ENCODE measurements around the gene KRTAP12-1.

DNA sequence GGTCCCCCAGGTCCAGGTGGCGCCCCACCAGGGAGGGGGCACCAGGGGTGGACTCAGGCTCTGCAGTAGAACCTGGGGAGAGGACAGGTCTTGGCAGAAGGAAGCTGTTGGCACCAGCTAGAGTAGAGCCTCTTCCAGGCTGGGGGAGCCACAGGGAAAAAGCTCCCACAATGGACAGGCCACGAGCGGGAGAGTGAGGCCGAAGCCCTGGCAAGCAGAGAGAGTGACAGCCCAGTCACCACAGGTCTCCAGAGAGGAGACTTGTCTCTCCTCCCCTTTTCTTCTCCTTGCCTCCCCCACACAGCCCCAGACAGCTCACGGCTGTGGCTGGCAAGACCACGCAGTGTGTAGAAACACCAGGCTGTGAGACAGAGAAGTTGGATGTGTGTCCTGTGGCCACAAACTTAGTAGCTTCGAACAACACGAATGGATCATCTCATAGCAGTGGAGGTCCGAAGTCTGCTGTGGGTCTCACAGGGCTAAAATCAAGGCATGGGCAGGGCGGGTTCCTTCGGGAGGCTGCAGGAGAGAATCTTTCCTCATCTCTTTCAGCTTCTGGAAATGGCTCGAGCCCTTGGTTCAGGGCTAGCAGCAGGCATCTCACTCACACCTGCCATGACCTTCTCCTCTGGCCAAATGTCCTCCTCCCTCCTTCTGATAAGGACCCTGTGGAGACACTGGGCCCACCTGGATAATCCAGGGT, 30.8 kb downstream of the KRTAP12-1 start:
- TF ChIP-seq CTCF (conservative IDR thresholded peaks at IDR 0.05), result no peak
- TF ChIP-seq EZH2 (IDR thresholded peaks at IDR 0.05; ENCODE audit: low read depth), result no peak
